Gastroesophageal sphincter (tissue), 3 donors: ENCODE data around the gene RNF114.

ENCODE experiments used
- EP300 ChIP-seq: sonication (generic); formaldehyde crosslinking; IDR thresholded peaks from one replicate; pipeline ENCODE4 v1.6.1; 2017; ENCODE audit warnings: antibody characterized with exemption, mild to moderate bottlenecking
- POLR2A ChIP-seq, 2 donors: fragments of 450-650 bp; IDR thresholded peaks; one replicate each; pipeline ENCODE4 v1.6.1; 2017; ENCODE audit warnings: antibody characterized with exemption in 2 of 2, mild to moderate bottlenecking in 2 of 2, moderate library complexity in 1 of 2
- TF ChIP-seq, protein P1 (sequence below), 4 experiments: fragments of 200-600 bp in 2 of 4; fragments of 450-650 bp in 2 of 4; sonication (generic) in 1 of 4; IDR thresholded peaks; one replicate each; pipeline ENCODE4 v1.5.1; 2017 to 2019; ENCODE audit warnings: antibody characterized with exemption in 4 of 4, mild to moderate bottlenecking in 2 of 4, moderate library complexity in 2 of 4

DNA sequence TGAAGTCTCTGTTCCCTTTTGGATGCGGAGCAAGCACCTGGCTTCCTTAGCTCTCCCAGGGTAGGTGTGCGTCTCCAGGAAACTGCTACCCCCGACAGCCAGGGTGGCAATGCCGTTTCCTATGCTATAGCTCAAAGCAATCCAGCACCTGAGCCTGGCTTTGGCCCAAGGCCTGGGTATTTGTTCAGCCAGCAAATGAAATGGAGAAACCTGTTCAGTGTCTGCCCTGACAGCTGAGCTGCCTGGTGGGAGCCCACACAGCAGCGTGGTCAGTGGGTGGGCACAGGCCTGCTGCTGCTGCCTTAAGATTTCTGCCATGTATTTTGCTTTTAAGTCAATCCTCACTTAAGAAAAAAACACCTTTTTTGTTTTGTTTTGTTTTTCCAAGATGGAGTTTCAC is 34.6 kb upstream of the RNF114 start:
- TF ChIP-seq, protein P1, sequence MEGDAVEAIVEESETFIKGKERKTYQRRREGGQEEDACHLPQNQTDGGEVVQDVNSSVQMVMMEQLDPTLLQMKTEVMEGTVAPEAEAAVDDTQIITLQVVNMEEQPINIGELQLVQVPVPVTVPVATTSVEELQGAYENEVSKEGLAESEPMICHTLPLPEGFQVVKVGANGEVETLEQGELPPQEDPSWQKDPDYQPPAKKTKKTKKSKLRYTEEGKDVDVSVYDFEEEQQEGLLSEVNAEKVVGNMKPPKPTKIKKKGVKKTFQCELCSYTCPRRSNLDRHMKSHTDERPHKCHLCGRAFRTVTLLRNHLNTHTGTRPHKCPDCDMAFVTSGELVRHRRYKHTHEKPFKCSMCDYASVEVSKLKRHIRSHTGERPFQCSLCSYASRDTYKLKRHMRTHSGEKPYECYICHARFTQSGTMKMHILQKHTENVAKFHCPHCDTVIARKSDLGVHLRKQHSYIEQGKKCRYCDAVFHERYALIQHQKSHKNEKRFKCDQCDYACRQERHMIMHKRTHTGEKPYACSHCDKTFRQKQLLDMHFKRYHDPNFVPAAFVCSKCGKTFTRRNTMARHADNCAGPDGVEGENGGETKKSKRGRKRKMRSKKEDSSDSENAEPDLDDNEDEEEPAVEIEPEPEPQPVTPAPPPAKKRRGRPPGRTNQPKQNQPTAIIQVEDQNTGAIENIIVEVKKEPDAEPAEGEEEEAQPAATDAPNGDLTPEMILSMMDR (IDR thresholded peaks at IDR 0.05) = no peak
- TF ChIP-seq EP300 = no peak
- TF ChIP-seq POLR2A (IDR thresholded peaks at IDR 0.05) = no peak
